RKO (cell line): ENCODE results near the gene GABRG3.
"Not testable (repeated sequence)": the region's sequence is repeated elsewhere in the genome, so short reads cannot be mapped to it uniquely, and the experiment has no call there.

Experiments used
- DNase-seq: peaks from one replicate; pipeline ENCODE4 v3.0.0-alpha.2; 2016; ENCODE audit warnings: low spot score

GABRG3 gene

GRCh38 chr15:27341780-27342343 is 370.9 kb downstream of the GABRG3 start:
- no peak for DNase-seq

- DNase-seq = no peak
Measured at GRCh38 chr15:27342991-27343390, 372.0 kb downstream of the GABRG3 start.

- DNase-seq = no peak
Measured at GRCh38 chr15:27352136-27352535, 381.2 kb downstream of the GABRG3 start.

GRCh38 chr15:27353856-27354255 is 382.9 kb downstream of the GABRG3 start:
- no peak for DNase-seq

GRCh38 chr15:27358751-27359434 is 387.9 kb downstream of the GABRG3 start:
- DNase-seq = no peak

GRCh38 chr15:27359586-27359985 is 388.6 kb downstream of the GABRG3 start:
- DNase-seq = no peak

GRCh38 chr15:27360316-27360715 is 389.3 kb downstream of the GABRG3 start:
- DNase-seq = no peak

- no peak for DNase-seq
Measured at GRCh38 chr15:27361438-27361837, 390.5 kb downstream of the GABRG3 start.

GRCh38 chr15:27365456-27365855 is 394.5 kb downstream of the GABRG3 start:
- DNase-seq = no peak

GRCh38 chr15:27377391-27377790 is 406.4 kb downstream of the GABRG3 start:
- not testable (repeated sequence) for DNase-seq

- no peak for DNase-seq
Measured at GRCh38 chr15:27382361-27383025, 411.5 kb downstream of the GABRG3 start.

GRCh38 chr15:27383726-27384125 is 412.7 kb downstream of the GABRG3 start:
- DNase-seq = no peak

GRCh38 chr15:27392163-27392562 is 421.2 kb downstream of the GABRG3 start:
- no peak for DNase-seq

GRCh38 chr15:27396521-27396920 is 425.5 kb downstream of the GABRG3 start:
- no peak for DNase-seq

- DNase-seq = no peak
Measured at GRCh38 chr15:27396996-27397395, 426.0 kb downstream of the GABRG3 start.

GRCh38 chr15:27398631-27399161 is 427.7 kb downstream of the GABRG3 start:
- no peak for DNase-seq

GRCh38 chr15:27399241-27399640 is 428.3 kb downstream of the GABRG3 start:
- DNase-seq = no peak

- DNase-seq = no peak
Measured at GRCh38 chr15:27401471-27401870, 430.5 kb downstream of the GABRG3 start.

GRCh38 chr15:27408428-27408827 is 437.4 kb downstream of the GABRG3 start:
- DNase-seq = no peak

- no peak for DNase-seq
Measured at GRCh38 chr15:27410996-27411605, 440.1 kb downstream of the GABRG3 start.

GRCh38 chr15:27412415-27412814 is 441.4 kb downstream of the GABRG3 start:
- no peak for DNase-seq

GRCh38 chr15:27414168-27414870 is 443.3 kb downstream of the GABRG3 start:
- no peak for DNase-seq
